ENCODE results near the gene SCGB1A1. TPM values are rescaled to one million over a fixed set of nuclear protein-coding genes. Genes with fewer than 3 reads are reported as not detected.
"Not testable (repeated sequence)": the region's sequence is repeated elsewhere in the genome, so short reads cannot be mapped to it uniquely, and the experiment has no call there.

Gene SCGB1A1
- total RNA-seq, 1 experiment from 2014 or later: not detected

DNA sequence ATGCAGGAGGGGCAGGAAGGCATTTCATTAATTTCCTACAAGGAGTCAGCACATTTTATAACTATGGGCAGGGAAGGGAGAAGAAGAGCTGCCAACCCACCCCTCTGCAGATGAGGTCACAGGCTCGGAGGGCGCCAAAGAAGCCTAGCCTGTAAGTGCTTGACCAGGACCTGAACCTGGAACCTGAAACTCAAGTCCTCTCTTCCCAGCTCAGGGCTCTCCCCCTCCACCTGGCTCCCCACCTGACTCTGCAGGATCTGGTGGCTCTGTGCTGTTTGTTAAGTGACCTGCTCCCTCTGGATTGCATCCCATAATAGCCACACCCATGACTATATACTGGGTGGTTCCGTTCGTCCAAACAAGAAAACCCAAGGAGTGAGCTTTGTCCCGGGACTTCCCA is 27.3 kb downstream of the SCGB1A1 start:
- DNase-seq (ENCODE audit: unreplicated experiment): no peak
- intact Hi-C loops (cut with micrococcal nuclease): no loop called here
- Mint-ChIP-seq H3K9me3 (ENCODE audit: unreplicated experiment) (no peaks in the 10 kb centered on the region), H3K4me3 (ENCODE audit: unreplicated experiment) (no peak overlapping the region), H3K4me1 (ENCODE audit: insufficient read depth, unreplicated experiment) (peaks cover 8% of the 10 kb centered on the region), H3K27me3 (ENCODE audit: insufficient read depth, unreplicated experiment) (peaks cover 19% of the 10 kb centered on the region), H3K36me3 (ENCODE audit: insufficient read depth, unreplicated experiment) (peaks cover 5% of the 10 kb centered on the region), H3K27ac (ENCODE audit: low read depth, unreplicated experiment) (no peak overlapping the region)
- CTCF ChIA-PET: interaction anchor here (0.6 kb wide), 2 partner anchors 22 to 997 kb away, joined by 3 read pairs; no protein-coding TSS in a partner anchor
- BruUV-seq (replicated peaks): no TSS peak
- POLR2A ChIA-PET: interaction anchor here (0.6 kb wide), 1 partner anchor 63 kb away, joined by 3 read pairs; no protein-coding TSS in a partner anchor
- TF ChIP-seq, protein P1, sequence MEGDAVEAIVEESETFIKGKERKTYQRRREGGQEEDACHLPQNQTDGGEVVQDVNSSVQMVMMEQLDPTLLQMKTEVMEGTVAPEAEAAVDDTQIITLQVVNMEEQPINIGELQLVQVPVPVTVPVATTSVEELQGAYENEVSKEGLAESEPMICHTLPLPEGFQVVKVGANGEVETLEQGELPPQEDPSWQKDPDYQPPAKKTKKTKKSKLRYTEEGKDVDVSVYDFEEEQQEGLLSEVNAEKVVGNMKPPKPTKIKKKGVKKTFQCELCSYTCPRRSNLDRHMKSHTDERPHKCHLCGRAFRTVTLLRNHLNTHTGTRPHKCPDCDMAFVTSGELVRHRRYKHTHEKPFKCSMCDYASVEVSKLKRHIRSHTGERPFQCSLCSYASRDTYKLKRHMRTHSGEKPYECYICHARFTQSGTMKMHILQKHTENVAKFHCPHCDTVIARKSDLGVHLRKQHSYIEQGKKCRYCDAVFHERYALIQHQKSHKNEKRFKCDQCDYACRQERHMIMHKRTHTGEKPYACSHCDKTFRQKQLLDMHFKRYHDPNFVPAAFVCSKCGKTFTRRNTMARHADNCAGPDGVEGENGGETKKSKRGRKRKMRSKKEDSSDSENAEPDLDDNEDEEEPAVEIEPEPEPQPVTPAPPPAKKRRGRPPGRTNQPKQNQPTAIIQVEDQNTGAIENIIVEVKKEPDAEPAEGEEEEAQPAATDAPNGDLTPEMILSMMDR (IDR thresholded peaks at IDR 0.05; ENCODE audit: unreplicated experiment): no peak

DNA sequence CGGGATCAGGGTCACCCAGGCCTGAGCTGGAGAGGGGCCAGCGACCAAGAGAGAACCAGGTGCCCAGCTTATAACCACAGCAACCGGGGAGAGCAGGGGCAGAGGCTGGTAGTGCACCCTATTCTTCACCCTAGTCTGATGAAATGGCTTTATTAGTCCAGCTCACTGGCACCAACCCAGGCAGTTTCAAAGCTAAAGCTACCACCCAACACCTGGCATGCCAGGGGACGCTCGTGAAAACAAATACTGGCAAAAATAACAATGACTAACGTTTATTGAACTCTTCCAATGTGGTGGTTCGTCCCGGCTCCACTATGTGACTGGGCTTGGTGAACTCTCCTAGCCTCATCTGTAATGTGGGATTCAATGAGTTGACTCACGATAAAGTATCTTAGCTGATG is 30.6 kb downstream of the SCGB1A1 start:
- peaks cover 19% of the 10 kb centered on the region for H3K27me3 Mint-ChIP-seq (ENCODE audit: insufficient read depth, unreplicated experiment)
- POLR2A ChIA-PET: interaction anchor here (0.6 to 1.1 kb wide), 2 partner anchors 38 to 320 kb away, joined by 4 to 5 read pairs; no protein-coding TSS in a partner anchor
- H3K9me3 Mint-ChIP-seq (ENCODE audit: unreplicated experiment): no peaks in the 10 kb centered on the region
- CTCF ChIA-PET: interaction anchor here (0.6 to 1.7 kb wide), 4 partner anchors 13 to 58 kb away, joined by 3 to 6 read pairs (median 4); no protein-coding TSS in a partner anchor
- DNase-seq (ENCODE audit: unreplicated experiment): peak; percentile 75
- no peak overlapping the region for H3K27ac Mint-ChIP-seq (ENCODE audit: low read depth, unreplicated experiment)
- BruUV-seq (replicated peaks): no TSS peak
- peaks cover 8% of the 10 kb centered on the region for H3K4me1 Mint-ChIP-seq (ENCODE audit: insufficient read depth, unreplicated experiment)
- no peak overlapping the region for H3K4me3 Mint-ChIP-seq (ENCODE audit: unreplicated experiment)
- TF ChIP-seq, protein P1 (IDR thresholded peaks at IDR 0.05; ENCODE audit: unreplicated experiment): no peak
- intact Hi-C loops (cut with micrococcal nuclease): no loop called here
- H3K36me3 Mint-ChIP-seq (ENCODE audit: insufficient read depth, unreplicated experiment): peaks cover 5% of the 10 kb centered on the region

DNA sequence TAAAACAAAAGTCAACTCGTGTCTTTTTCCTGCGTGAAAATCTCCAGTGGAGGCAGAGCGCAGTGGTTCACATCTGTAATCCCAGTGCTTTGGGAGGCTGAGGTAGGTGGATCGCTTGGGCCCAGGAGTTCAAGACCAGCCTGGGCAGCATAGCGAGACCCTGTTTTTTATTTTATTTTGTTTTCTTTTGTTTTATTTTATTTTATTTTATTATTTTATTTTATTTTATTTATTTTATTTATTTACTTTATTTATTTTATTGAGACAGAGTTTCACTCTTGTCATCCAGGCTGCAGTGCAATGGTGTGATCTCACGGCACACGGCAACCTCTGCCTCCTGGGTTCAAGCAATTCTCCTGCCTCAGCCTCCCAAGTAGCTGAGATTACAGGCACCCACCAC is 31.1 kb downstream of the SCGB1A1 start:
- peaks cover 19% of the 10 kb centered on the region for H3K27me3 Mint-ChIP-seq (ENCODE audit: insufficient read depth, unreplicated experiment)
- H3K27ac Mint-ChIP-seq (ENCODE audit: low read depth, unreplicated experiment); H3K4me3 Mint-ChIP-seq (ENCODE audit: unreplicated experiment); H3K4me1 Mint-ChIP-seq (ENCODE audit: insufficient read depth, unreplicated experiment); H3K36me3 Mint-ChIP-seq (ENCODE audit: insufficient read depth, unreplicated experiment); H3K9me3 Mint-ChIP-seq (ENCODE audit: unreplicated experiment); BruUV-seq (replicated peaks); DNase-seq (ENCODE audit: unreplicated experiment); intact Hi-C loops (cut with micrococcal nuclease): not testable (repeated sequence)
- CTCF ChIA-PET: interaction anchor here (0.8 to 1.7 kb wide), 3 partner anchors 13 to 58 kb away, joined by 3 to 6 read pairs (median 4); no protein-coding TSS in a partner anchor
- POLR2A ChIA-PET: interaction anchor here (0.6 kb wide), 1 partner anchor 319 kb away, joined by 4 read pairs; no protein-coding TSS in a partner anchor

DNA sequence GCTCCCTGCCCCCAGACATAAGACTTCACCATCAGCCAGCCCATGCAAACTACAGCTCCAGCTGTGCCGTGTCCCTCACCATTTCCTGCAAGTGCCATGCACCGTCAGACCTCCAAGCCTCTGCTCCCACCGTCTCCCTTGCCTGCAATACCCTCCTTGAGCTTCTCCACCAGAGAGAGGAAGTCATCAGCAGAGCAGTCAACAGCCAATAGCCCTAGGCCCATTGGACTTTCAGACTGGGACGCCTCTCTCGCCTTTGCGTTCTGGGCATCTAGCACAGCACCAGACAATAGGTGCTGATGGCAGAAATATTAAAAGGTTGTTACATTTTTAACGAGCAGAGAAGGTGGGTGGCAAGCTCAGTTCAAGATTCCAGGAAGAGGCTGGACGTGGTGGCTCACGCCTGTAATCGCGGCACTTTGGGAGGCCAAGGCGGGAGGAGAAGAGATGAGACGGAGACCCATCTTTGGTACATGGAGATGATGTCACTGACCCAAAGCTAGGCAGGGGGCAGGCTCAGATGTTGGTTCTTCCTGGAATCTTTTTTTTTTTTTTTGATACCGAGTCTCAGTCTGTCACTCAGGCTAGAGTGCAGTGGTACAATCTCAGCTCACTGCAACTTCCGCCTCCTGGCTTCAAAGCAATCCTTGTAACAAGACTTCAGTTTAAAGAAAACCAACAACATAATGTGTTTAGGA is 31.9 kb downstream of the SCGB1A1 start:
- Mint-ChIP-seq H3K27ac (ENCODE audit: low read depth, unreplicated experiment) (no peak overlapping the region), H3K4me3 (ENCODE audit: unreplicated experiment) (no peak overlapping the region), H3K4me1 (ENCODE audit: insufficient read depth, unreplicated experiment) (peaks cover 8% of the 10 kb centered on the region), H3K36me3 (ENCODE audit: insufficient read depth, unreplicated experiment) (peaks cover 5% of the 10 kb centered on the region), H3K27me3 (ENCODE audit: insufficient read depth, unreplicated experiment) (peaks cover 19% of the 10 kb centered on the region), H3K9me3 (ENCODE audit: unreplicated experiment) (no peaks in the 10 kb centered on the region)
- CTCF ChIA-PET: interaction anchor here (0.8 to 1.3 kb wide), 2 partner anchors 26 to 57 kb away, joined by 3 to 4 read pairs; no protein-coding TSS in a partner anchor
- POLR2A ChIA-PET: no interaction called here
- no peak for DNase-seq (ENCODE audit: unreplicated experiment)
- TF ChIP-seq, protein P1 (IDR thresholded peaks at IDR 0.05; ENCODE audit: unreplicated experiment): no peak
- BruUV-seq (replicated peaks): no TSS peak
- intact Hi-C loops (cut with micrococcal nuclease): no loop called here

Measured in MCF 10A (cell line).